GM19438 (cell line): ENCODE data around the gene GGCT.

Source experiments
- ATAC-seq: cut with Tn5 transposase; IDR thresholded peaks from one replicate; pipeline ENCODE4 v1.9.1; 2021; ENCODE audit warnings: low read depth; ENCODE audit not compliant: unreplicated experiment

GGCT gene

GRCh38 chr7:30465046-30465810 is 39.4 kb downstream of the GGCT start:
- ATAC-seq: no peak

DNA sequence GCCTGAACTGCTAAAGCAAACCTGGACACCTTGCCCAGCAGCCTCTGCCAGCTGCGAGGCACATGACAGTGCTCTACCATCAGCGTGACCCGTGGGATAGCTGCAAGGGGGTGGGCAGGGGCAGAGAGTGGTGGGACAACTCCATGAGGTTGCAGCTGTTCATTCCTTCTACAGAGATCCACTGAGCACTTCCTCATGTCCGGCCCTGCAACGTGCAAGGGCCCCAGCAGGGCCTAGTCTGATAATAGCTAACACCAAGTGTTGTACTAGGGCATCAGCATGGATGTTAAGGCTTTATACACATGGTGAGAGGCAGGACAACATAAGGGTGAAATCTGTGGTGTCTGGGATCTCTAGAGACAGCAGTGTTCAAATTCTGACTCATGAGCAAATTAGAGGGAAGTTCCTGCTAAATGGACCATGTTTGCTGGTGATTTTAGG is 40.4 kb downstream of the GGCT start:
- no peak for ATAC-seq

- peak; percentile 76 for ATAC-seq
These were observed 41.1 kb downstream of the GGCT start for GRCh38 chr7:30463405-30464145.

GRCh38 chr7:30462179-30462578 is 42.5 kb downstream of the GGCT start:
- ATAC-seq: no peak

- ATAC-seq: no peak
These were observed 44.4 kb downstream of the GGCT start for GRCh38 chr7:30460246-30460633.

- no peak for ATAC-seq
These were observed 44.9 kb downstream of the GGCT start for GRCh38 chr7:30459591-30460245.

DNA sequence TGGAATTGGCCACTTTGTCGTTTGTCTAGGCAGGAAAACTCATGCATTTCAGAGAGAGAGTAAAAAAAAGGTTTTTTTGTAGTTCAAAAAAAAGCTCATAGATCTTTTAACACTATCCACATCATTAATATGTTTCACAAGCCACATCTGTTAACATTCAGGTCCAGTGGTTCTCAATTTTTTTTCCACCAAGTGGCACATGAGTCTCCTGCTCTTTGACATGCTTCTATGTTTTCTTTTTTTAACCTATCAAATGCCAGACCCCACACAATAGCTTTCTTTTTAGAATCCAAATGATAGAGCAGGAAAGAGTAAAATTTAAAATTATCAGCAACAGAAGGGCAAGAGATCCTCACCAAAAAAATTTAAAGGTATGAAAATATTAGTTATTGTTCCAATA is 46.3 kb downstream of the GGCT start:
- ATAC-seq: no peak

DNA sequence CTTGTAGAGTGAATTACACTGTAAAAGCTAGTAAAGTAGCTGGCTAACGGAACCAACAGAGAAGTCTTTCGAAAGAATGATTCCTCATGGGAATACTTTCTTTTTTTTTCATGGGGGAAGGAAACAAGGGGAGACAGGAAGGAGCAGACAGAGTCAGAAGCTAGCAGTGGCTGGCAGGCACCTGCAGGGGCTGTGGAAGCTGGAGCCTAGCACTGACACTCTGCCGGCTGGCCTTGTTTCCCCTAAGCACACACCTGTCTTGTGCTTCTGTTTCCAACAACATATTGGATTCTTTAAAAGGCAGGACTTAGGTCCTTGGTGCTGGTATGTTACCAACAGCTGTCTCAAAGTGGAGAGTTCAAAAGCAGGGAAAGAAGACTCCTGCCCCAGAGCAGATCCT is 50.7 kb downstream of the GGCT start:
- no peak for ATAC-seq

DNA sequence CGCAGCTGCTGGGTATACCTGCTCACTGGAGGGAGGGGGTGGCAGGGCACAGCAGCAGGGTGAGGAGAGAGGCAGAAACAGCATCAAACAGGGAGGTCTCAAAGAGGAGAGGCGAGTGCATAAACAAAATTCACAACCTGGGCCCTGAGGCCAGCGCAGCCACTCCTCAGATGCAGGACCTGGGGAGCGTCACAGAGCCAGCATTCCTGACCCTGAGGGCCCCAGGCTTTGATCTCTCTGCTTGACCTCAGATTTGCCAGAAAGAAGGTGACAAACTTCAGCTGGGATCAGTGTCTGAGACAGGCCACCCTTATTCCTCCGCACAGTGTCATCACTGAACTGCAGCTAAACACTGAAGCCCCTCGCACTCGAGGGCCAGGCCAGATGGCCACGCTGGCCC is 51.6 kb downstream of the GGCT start:
- no peak for ATAC-seq

GRCh38 chr7:30452280-30452930 is 52.2 kb downstream of the GGCT start:
- no peak for ATAC-seq

GRCh38 chr7:30451539-30452279 is 52.9 kb downstream of the GGCT start:
- ATAC-seq: no peak

- ATAC-seq: no peak
These were observed 53.6 kb downstream of the GGCT start for GRCh38 chr7:30450983-30451497.

DNA sequence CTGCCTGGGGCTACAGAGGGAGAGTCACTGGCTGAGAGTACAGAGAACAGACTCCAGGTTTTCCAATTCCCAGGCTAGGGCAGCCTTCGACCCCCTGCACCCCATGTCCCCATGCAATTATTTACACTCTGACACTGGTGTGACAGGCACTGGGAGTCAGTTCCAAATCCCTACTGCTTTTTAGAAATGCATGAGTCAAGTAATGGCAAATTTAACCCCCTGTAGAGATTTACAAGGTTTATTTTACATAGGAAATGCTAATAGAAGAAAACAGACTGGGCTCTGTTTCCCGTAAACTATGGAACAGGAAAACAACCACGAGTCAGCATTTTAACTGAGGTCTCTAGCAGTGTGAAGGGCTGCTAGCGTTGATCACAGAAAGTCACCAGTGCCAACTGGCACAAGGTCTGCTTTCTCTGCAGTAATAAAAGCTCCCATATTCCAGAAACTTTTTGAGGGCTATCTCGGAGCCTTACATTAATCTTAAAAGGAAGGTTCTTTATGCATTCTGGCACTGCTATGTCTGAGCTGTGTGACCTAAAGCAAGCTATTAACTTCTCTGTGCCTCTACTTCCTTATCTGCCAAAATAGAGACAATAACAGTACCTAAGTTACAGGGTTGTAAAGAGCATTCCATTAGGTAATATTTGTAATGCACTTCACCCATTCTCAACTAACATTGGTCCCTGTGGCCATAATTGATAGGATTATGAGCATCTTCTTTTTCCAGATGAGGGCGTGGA is 54.2 kb downstream of the GGCT start:
- ATAC-seq: no peak

- no peak for ATAC-seq
These were observed 56.0 kb downstream of the GGCT start for GRCh38 chr7:30448461-30449189.

GRCh38 chr7:30447466-30447865 is 57.2 kb downstream of the GGCT start:
- ATAC-seq: no peak
